Trophoblast cell (in vitro differentiated cells and primary cell): ENCODE data around the gene SOS2.
"Not testable (repeated sequence)": the region's sequence is repeated elsewhere in the genome, so short reads cannot be mapped to it uniquely, and the experiment has no call there.

Source experiments
- DNase-seq, 2 donors: peaks; one replicate each; pipeline ENCODE4 v3.0.0-alpha.2; 2016
- H2AFZ ChIP-seq: 2 replicates; pipeline ENCODE4 v1.6.1; 2013; ENCODE audit warnings: low read length, moderate library complexity, mild to moderate bottlenecking; ENCODE audit not compliant: insufficient read depth, poor library complexity
- H2AK5ac ChIP-seq: 2 replicates; pipeline ENCODE4 v1.6.1; 2013; ENCODE audit warnings: mild to moderate bottlenecking, low read length
- H2BK120ac ChIP-seq: 2 replicates; pipeline ENCODE4 v1.6.1; 2013; ENCODE audit warnings: low read length, mild to moderate bottlenecking, moderate library complexity; ENCODE audit not compliant: insufficient read depth, poor library complexity
- H2BK12ac ChIP-seq: 2 replicates; pipeline ENCODE4 v1.6.1; 2013; ENCODE audit warnings: mild to moderate bottlenecking, low read length, moderate library complexity
- H2BK5ac ChIP-seq: 2 replicates; pipeline ENCODE4 v1.6.1; 2013; ENCODE audit warnings: low read length, low read depth, moderate library complexity, mild to moderate bottlenecking; ENCODE audit not compliant: poor library complexity
- H3K14ac ChIP-seq: 2 replicates; pipeline ENCODE4 v1.6.1; 2013; ENCODE audit warnings: mild to moderate bottlenecking, low read length
- H3K18ac ChIP-seq: 2 replicates; pipeline ENCODE4 v1.6.1; 2013; ENCODE audit warnings: mild to moderate bottlenecking, low read length
- H3K23ac ChIP-seq: 2 replicates; pipeline ENCODE4 v1.6.1; 2013; ENCODE audit warnings: low read length
- H3K27ac ChIP-seq: 2 replicates; pipeline ENCODE4 v1.5.1; 2013; ENCODE audit warnings: low read depth, mild to moderate bottlenecking, inconsistent platforms, low read length, moderate library complexity
- H3K27me3 ChIP-seq: 2 replicates; pipeline ENCODE4 v1.6.1; 2013; ENCODE audit warnings: inconsistent platforms, mild to moderate bottlenecking, low read length, moderate library complexity; ENCODE audit not compliant: insufficient read depth
- H3K36me3 ChIP-seq, 2 experiments: 1 replicate in 1 of 2; 2 replicates in 1 of 2; pipeline ENCODE4 v1.6.1; 2013; ENCODE audit warnings: low read length in 2 of 2, mild to moderate bottlenecking in 2 of 2, moderate library complexity in 1 of 2; ENCODE audit not compliant: insufficient read depth in 2 of 2, control insufficient read depth in 1 of 2
- H3K4ac ChIP-seq: 2 replicates; pipeline ENCODE4 v1.6.1; 2013; ENCODE audit warnings: low read depth, mild to moderate bottlenecking, low read length, moderate library complexity
- H3K4me1 ChIP-seq, 2 experiments: 1 replicate in 1 of 2; 2 replicates in 1 of 2; pipeline ENCODE4 v1.6.1; 2013; ENCODE audit warnings: low read length in 2 of 2, mild to moderate bottlenecking in 2 of 2, moderate library complexity in 1 of 2; ENCODE audit not compliant: insufficient read depth in 2 of 2, control insufficient read depth in 1 of 2
- H3K4me2 ChIP-seq: 2 replicates; pipeline ENCODE4 v1.6.1; 2013; ENCODE audit warnings: inconsistent platforms, mild to moderate bottlenecking, low read length, moderate library complexity
- H3K4me3 ChIP-seq: 2 replicates; pipeline ENCODE4 v1.5.1; 2013; ENCODE audit warnings: mild to moderate bottlenecking, low read depth, low read length, inconsistent platforms
- H3K79me1 ChIP-seq: one replicate; pipeline ENCODE4 v1.6.1; 2013; ENCODE audit warnings: low read length
- H3K79me2 ChIP-seq: 2 replicates; pipeline ENCODE4 v1.6.1; 2013; ENCODE audit warnings: low read length, mild to moderate bottlenecking; ENCODE audit not compliant: control insufficient read depth, insufficient read depth, poor library complexity
- H3K9ac ChIP-seq: 2 replicates; pipeline ENCODE4 v1.6.1; 2013; ENCODE audit warnings: mild to moderate bottlenecking, low read length
- H3K9me3 ChIP-seq: 2 replicates; pipeline ENCODE4 v1.6.1; 2013; ENCODE audit warnings: low read depth, mild to moderate bottlenecking, control low read depth, inconsistent platforms, low read length; ENCODE audit not compliant: insufficient read depth
- H4K12ac ChIP-seq: 2 replicates; pipeline ENCODE4 v1.6.1; 2013; ENCODE audit warnings: low read depth, mild to moderate bottlenecking, low read length, moderate library complexity
- H4K8ac ChIP-seq: 2 replicates; pipeline ENCODE4 v1.6.1; 2013; ENCODE audit warnings: low read depth, mild to moderate bottlenecking, low read length, moderate library complexity
- H4K91ac ChIP-seq: one replicate; pipeline ENCODE4 v1.6.1; 2013; ENCODE audit warnings: low read depth, mild to moderate bottlenecking, low read length, moderate library complexity
- WGBS: extraction: QIAGEN DNeasy Blood & Tissue Kit; methylation state at CpG from one replicate; pipeline ENCODE4 v1.1.7; 2013; ENCODE audit warnings: missing lambda C conversion rate; ENCODE audit not compliant: insufficient read length, insufficient coverage; ENCODE audit errors: extremely low coverage; 5-methylcytosine and 5-hydroxymethylcytosine counted together

The SOS2 gene

GRCh38 chr14:50082308-50082742 lies 149.1 kb downstream of the SOS2 start:
- H2BK12ac ChIP-seq: peak overlapping the region; percentile 70
- H2BK120ac ChIP-seq: peak overlapping the region; percentile 64
- H3K79me1 ChIP-seq: peaks cover 14% of the 10 kb centered on the region
- no peak overlapping the region for H3K4me3 ChIP-seq
- peak overlapping the region; percentile 25 for H3K4ac ChIP-seq
- H3K27me3 ChIP-seq: no peaks in the 10 kb centered on the region
- peak overlapping the region; percentile 84 for H4K91ac ChIP-seq
- no peak overlapping the region for H2AK5ac ChIP-seq
- H4K8ac ChIP-seq: peak overlapping the region; percentile 57
- no peak overlapping the region for H3K4me2 ChIP-seq
- H3K18ac ChIP-seq: peak overlapping the region; percentile 37
- no peak for DNase-seq
- WGBS: no CpG with 5 or more reads among the region's 8 CpGs
- peak overlapping the region; percentile 64 for H3K27ac ChIP-seq
- H2AFZ ChIP-seq: no peak overlapping the region
- peaks cover 4% of the 10 kb centered on the region for H3K79me2 ChIP-seq
- H3K9ac ChIP-seq: no peak overlapping the region
- peak overlapping the region; percentile 74 for H2BK5ac ChIP-seq
- H3K36me3 ChIP-seq: peaks cover 3 to 5% of the 10 kb centered on the region in 2 experiments
- peak overlapping the region; percentile 46 for H3K14ac ChIP-seq
- H3K23ac ChIP-seq: no peak overlapping the region
- H4K12ac ChIP-seq: no peak overlapping the region
- no peaks in the 10 kb centered on the region for H3K9me3 ChIP-seq
- peaks cover 10 to 15% of the 10 kb centered on the region in 2 experiments for H3K4me1 ChIP-seq

DNA sequence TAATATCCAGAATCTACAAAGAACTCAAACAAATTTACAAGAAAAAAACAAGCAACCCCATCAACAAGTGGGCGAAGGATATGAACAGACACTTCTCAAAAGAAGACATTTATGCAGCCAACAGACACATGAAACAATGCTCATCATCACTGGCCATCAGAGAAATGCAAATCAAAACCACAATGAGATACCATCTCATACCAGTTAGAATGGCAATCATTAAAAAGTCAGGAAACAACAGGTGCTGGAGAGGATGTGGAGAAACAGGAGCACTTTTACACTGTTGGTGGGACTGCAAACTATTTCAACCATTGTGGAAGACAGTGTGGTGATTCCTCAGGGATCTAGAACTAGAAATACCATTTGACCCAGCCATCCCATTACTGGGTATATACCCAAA lies 152.3 kb downstream of the SOS2 start:
- not testable (repeated sequence) for H2BK12ac ChIP-seq, H2BK120ac ChIP-seq, H3K23ac ChIP-seq, H3K79me2 ChIP-seq, H2AFZ ChIP-seq, H4K12ac ChIP-seq, H3K4me3 ChIP-seq, H2BK5ac ChIP-seq, DNase-seq, H3K9me3 ChIP-seq, H4K8ac ChIP-seq, H3K27me3 ChIP-seq, H4K91ac ChIP-seq, H2AK5ac ChIP-seq, H3K36me3 ChIP-seq, H3K18ac ChIP-seq, H3K27ac ChIP-seq, H3K4ac ChIP-seq, H3K9ac ChIP-seq, H3K4me2 ChIP-seq, H3K14ac ChIP-seq
- Histone ChIP-seq H3K4me1 (peaks cover 10 to 15% of the 10 kb centered on the region in 2 experiments), H3K79me1 (peaks cover 14% of the 10 kb centered on the region)
- no CpG with 5 or more reads among the region's 1 CpG for WGBS

GRCh38 chr14:50073663-50074062 lies 157.7 kb downstream of the SOS2 start:
- H3K4me3 ChIP-seq, H3K9ac ChIP-seq, H3K27ac ChIP-seq, H3K18ac ChIP-seq, H3K9me3 ChIP-seq, H2BK120ac ChIP-seq, H2AFZ ChIP-seq, H2BK5ac ChIP-seq, H2AK5ac ChIP-seq, H3K36me3 ChIP-seq, H3K4me2 ChIP-seq, H2BK12ac ChIP-seq, H4K91ac ChIP-seq, H3K79me1 ChIP-seq, H3K4me1 ChIP-seq, DNase-seq, H3K79me2 ChIP-seq, H3K27me3 ChIP-seq, H4K8ac ChIP-seq, H3K14ac ChIP-seq, H3K23ac ChIP-seq, H3K4ac ChIP-seq, H4K12ac ChIP-seq: not testable (repeated sequence)
- no CpG with 5 or more reads among the region's 32 CpGs for WGBS

DNA sequence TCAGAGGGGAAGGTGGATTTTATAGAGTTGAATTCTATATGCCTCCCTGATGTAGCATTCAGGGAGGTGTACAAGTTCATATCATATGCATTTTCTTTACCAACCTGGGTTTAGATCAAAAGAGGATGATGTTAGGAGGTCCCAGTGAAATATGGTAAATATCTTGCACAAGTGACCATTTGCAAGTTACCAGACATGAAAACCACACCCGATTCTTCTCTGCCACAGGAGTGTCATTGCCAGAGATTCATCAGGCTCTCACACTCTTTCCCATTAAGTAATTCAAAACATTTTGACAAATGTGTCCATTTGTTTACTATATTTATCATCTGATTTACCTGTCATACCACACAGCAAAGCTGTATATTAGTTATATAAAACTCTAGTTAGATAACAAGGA lies 159.0 kb downstream of the SOS2 start:
- Histone ChIP-seq H2BK5ac (no peak overlapping the region), H3K27ac (no peak overlapping the region), H3K4me1 (no peaks in the 10 kb centered on the region), H3K18ac (no peak overlapping the region), H3K9ac (no peak overlapping the region), H4K91ac (no peak overlapping the region), H3K4me3 (no peak overlapping the region), H4K8ac (no peak overlapping the region), H3K4me2 (no peak overlapping the region), H2BK120ac (no peak overlapping the region), H3K9me3 (no peaks in the 10 kb centered on the region), H3K14ac (no peak overlapping the region), H3K36me3 (no peaks in the 10 kb centered on the region), H3K79me1 (no peaks in the 10 kb centered on the region), H3K4ac (no peak overlapping the region), H3K79me2 (no peaks in the 10 kb centered on the region), H2AFZ (no peak overlapping the region), H2BK12ac (no peak overlapping the region), H2AK5ac (no peak overlapping the region), H4K12ac (no peak overlapping the region), H3K27me3 (no peaks in the 10 kb centered on the region), H3K23ac (no peak overlapping the region)
- WGBS: no CpG with 5 or more reads among the region's 1 CpG
- DNase-seq: no peak
